GM10248 (cell line): ENCODE measurements around the gene TMEM174.

Experiments used
- CTCF ChIA-PET: fragments of 300-600 bp; sonication (Branson Sonifier 250); formaldehyde crosslinking; extraction: SDS; loops from one replicate; lab custom pipeline; 2021; ENCODE audit warnings: antibody characterized with exemption; lab: Yijun Ruan, JAX
- POLR2A ChIA-PET: fragments of 350-650 bp; sonication (Branson Sonifier 250); formaldehyde crosslinking; extraction: SDS; loops from one replicate; lab custom pipeline; 2020; ENCODE audit warnings: antibody characterized with exemption; lab: Yijun Ruan, JAX
- DNase-seq: peaks from one replicate; pipeline ENCODE4 v3.0.0; 2012; ENCODE audit errors: extremely low spot score
- CTCF ChIP-seq: IDR thresholded peaks from 2 replicates; pipeline ENCODE4 v1.5.1; 2012; ENCODE audit warnings: mild to moderate bottlenecking, low read depth; ENCODE audit errors: extremely low read depth, missing control alignments, control extremely low read depth

Gene TMEM174

GRCh38 chr5:73222173-73222572 is 49.2 kb downstream of the TMEM174 start:
- ChIA-PET CTCF (no interaction called here), POLR2A (no interaction called here)
- TF ChIP-seq CTCF = no peak
- DNase-seq = no peak
